Glutamatergic neuron (in vitro differentiated cells): ENCODE measurements around the gene LYVE1. TPM values are rescaled to one million over a fixed set of nuclear protein-coding genes. Genes with fewer than 3 reads are reported as not detected.

Experiments
- DNase-seq: peaks from one replicate; pipeline ENCODE4 v3.0.0; 2022
- H3K27ac Mint-ChIP-seq: one replicate; pipeline ENCODE4 v1.8.0; 2020; ENCODE audit warnings: mild to moderate bottlenecking, mixed read lengths, inconsistent platforms; ENCODE audit not compliant: unreplicated experiment
- H3K27me3 Mint-ChIP-seq: one replicate; pipeline ENCODE4 v1.8.0; 2020; ENCODE audit warnings: mild to moderate bottlenecking, moderate library complexity, mixed read lengths, inconsistent platforms; ENCODE audit not compliant: unreplicated experiment
- H3K36me3 Mint-ChIP-seq: one replicate; pipeline ENCODE4 v1.8.0; 2020; ENCODE audit warnings: mild to moderate bottlenecking, mixed read lengths, inconsistent platforms; ENCODE audit not compliant: unreplicated experiment
- H3K4me1 Mint-ChIP-seq: one replicate; pipeline ENCODE4 v1.8.0; 2020; ENCODE audit warnings: mild to moderate bottlenecking, low read depth, mixed read lengths, inconsistent platforms; ENCODE audit not compliant: unreplicated experiment
- H3K4me3 Mint-ChIP-seq: one replicate; pipeline ENCODE4 v1.8.0; 2020; ENCODE audit warnings: mild to moderate bottlenecking, mixed read lengths, inconsistent platforms; ENCODE audit not compliant: unreplicated experiment
- H3K9me3 Mint-ChIP-seq: one replicate; pipeline ENCODE4 v1.8.0; 2020; ENCODE audit warnings: mild to moderate bottlenecking, moderate library complexity, mixed read lengths, inconsistent platforms; ENCODE audit not compliant: unreplicated experiment
- CTCF ChIP-seq: fragments of 200-600 bp; sonication (generic); IDR thresholded peaks from one replicate; pipeline ENCODE4 v1.5.0; 2021; ENCODE audit not compliant: partially characterized antibody, unreplicated experiment
- total RNA-seq: library from RNA; stranded (reverse); fragmentation: NEBNext Ultra II Directional; extraction: Animal tissue kit (Norgen Biotek cat#: 25700); gene quantifications from one replicate; pipeline ENCODE4 v1.2.1, GENCODE V29; 2021; ENCODE audit not compliant: unreplicated experiment

The LYVE1 gene
- total RNA-seq, 1 donor from 2014 or later = not detected

GRCh38 chr11:10604340-10604748 lies 35.9 kb upstream of the LYVE1 start:
- peaks cover 4% of the 10 kb centered on the region for H3K9me3 Mint-ChIP-seq
- no peak overlapping the region for H3K4me3 Mint-ChIP-seq
- H3K4me1 Mint-ChIP-seq = peaks cover 13% of the 10 kb centered on the region
- no peak overlapping the region for H3K27ac Mint-ChIP-seq
- peaks cover 4% of the 10 kb centered on the region for H3K27me3 Mint-ChIP-seq
- TF ChIP-seq CTCF = no peak
- no peak for DNase-seq
- no peaks in the 10 kb centered on the region for H3K36me3 Mint-ChIP-seq

- Mint-ChIP-seq H3K4me3 (no peak overlapping the region), H3K4me1 (peaks cover 13% of the 10 kb centered on the region), H3K27me3 (peaks cover 4% of the 10 kb centered on the region), H3K27ac (no peak overlapping the region), H3K9me3 (peaks cover 4% of the 10 kb centered on the region), H3K36me3 (no peaks in the 10 kb centered on the region)
- DNase-seq = no peak
- TF ChIP-seq CTCF = no peak
These were observed 35.3 kb upstream of the LYVE1 start for GRCh38 chr11:10603721-10604297.

- no peak overlapping the region for H3K4me3 Mint-ChIP-seq
These were observed 34.5 kb upstream of the LYVE1 start for GRCh38 chr11:10602945-10603344.

GRCh38 chr11:10602366-10602765 lies 33.9 kb upstream of the LYVE1 start:
- Mint-ChIP-seq H3K9me3 (peaks cover 4% of the 10 kb centered on the region), H3K36me3 (no peaks in the 10 kb centered on the region), H3K4me1 (peaks cover 13% of the 10 kb centered on the region), H3K27me3 (peaks cover 4% of the 10 kb centered on the region), H3K27ac (no peak overlapping the region), H3K4me3 (no peak overlapping the region)
- TF ChIP-seq CTCF = no peak
- no peak for DNase-seq

More at GRCh38 chr11:10602945-10603344, 34.5 kb upstream of the LYVE1 start:
- no peak for TF ChIP-seq CTCF
- Mint-ChIP-seq H3K27ac (no peak overlapping the region), H3K9me3 (peaks cover 4% of the 10 kb centered on the region), H3K27me3 (peaks cover 4% of the 10 kb centered on the region), H3K4me1 (peaks cover 13% of the 10 kb centered on the region), H3K36me3 (no peaks in the 10 kb centered on the region)
- no peak for DNase-seq

GRCh38 chr11:10601837-10602236 lies 33.4 kb upstream of the LYVE1 start:
- peaks cover 4% of the 10 kb centered on the region for H3K9me3 Mint-ChIP-seq
- DNase-seq = no peak
- H3K4me3 Mint-ChIP-seq = no peak overlapping the region
- peaks cover 4% of the 10 kb centered on the region for H3K27me3 Mint-ChIP-seq
- no peak overlapping the region for H3K27ac Mint-ChIP-seq
- peaks cover 13% of the 10 kb centered on the region for H3K4me1 Mint-ChIP-seq
- TF ChIP-seq CTCF = no peak
- no peaks in the 10 kb centered on the region for H3K36me3 Mint-ChIP-seq
